T-helper 2 cell treated with Interferon-gamma antibody and Interleukin-4, amounts not matched to agents 5 μg/mL and 100 μg/mL, for 36 hours (primary cell): ENCODE data around the gene OR51B2.
"Not testable (repeated sequence)": the region's sequence is repeated elsewhere in the genome, so short reads cannot be mapped to it uniquely, and the experiment has no call there.

Experiments used
- DNase-seq: peaks from one replicate; pipeline ENCODE4 v3.0.0; 2021; ENCODE audit warnings: low spot score
- H3K27ac Mint-ChIP-seq: one replicate; pipeline ENCODE4 v1.8.0; 2021; ENCODE audit warnings: mild to moderate bottlenecking, mixed read lengths
- H3K27me3 Mint-ChIP-seq: one replicate; pipeline ENCODE4 v1.8.0; 2021; ENCODE audit warnings: low read depth, mixed read lengths
- H3K36me3 Mint-ChIP-seq: one replicate; pipeline ENCODE4 v1.8.0; 2021; ENCODE audit warnings: low read depth, mixed read lengths
- H3K4me1 Mint-ChIP-seq: one replicate; pipeline ENCODE4 v1.8.0; 2021; ENCODE audit warnings: low read depth, mixed read lengths
- H3K4me3 Mint-ChIP-seq: one replicate; pipeline ENCODE4 v1.8.0; 2022; ENCODE audit warnings: mild to moderate bottlenecking, moderate library complexity, mixed read lengths
- H3K9me3 Mint-ChIP-seq: one replicate; pipeline ENCODE4 v1.8.0; 2021; ENCODE audit warnings: mixed read lengths

OR51B2 gene

GRCh38 chr11:5343474-5344335 is 19.6 kb upstream of the OR51B2 start, which contains the start of gene OR51B5:
OR51B5 (minus strand) TSS chr11:5343524; CDS start chr11:5343524, 0 bp downstream.
- Mint-ChIP-seq H3K4me3 (no peak within 1 kb of the TSS), H3K4me1 (no peaks in the 10 kb centered on the region), H3K27me3 (no peaks in the 10 kb centered on the region), H3K27ac (no peak within 1 kb of the TSS), H3K9me3 (no peaks in the 10 kb centered on the region), H3K36me3 (no peaks in the 10 kb centered on the region)
- no peak for DNase-seq

GRCh38 chr11:5339771-5340322 is 15.8 kb upstream of the OR51B2 start:
- H3K27ac Mint-ChIP-seq = no peak overlapping the region
- no peaks in the 10 kb centered on the region for H3K36me3 Mint-ChIP-seq
- no peaks in the 10 kb centered on the region for H3K4me1 Mint-ChIP-seq
- DNase-seq = no peak
- no peaks in the 10 kb centered on the region for H3K27me3 Mint-ChIP-seq
- no peak overlapping the region for H3K4me3 Mint-ChIP-seq
- H3K9me3 Mint-ChIP-seq = no peaks in the 10 kb centered on the region

- H3K27ac Mint-ChIP-seq, H3K36me3 Mint-ChIP-seq, DNase-seq, H3K4me1 Mint-ChIP-seq, H3K4me3 Mint-ChIP-seq, H3K27me3 Mint-ChIP-seq, H3K9me3 Mint-ChIP-seq: not testable (repeated sequence)
Observed at GRCh38 chr11:5337253-5337652, 13.2 kb upstream of the OR51B2 start.

GRCh38 chr11:5336331-5336730 is 12.2 kb upstream of the OR51B2 start:
- Mint-ChIP-seq H3K36me3 (no peaks in the 10 kb centered on the region), H3K4me1 (no peaks in the 10 kb centered on the region), H3K27ac (no peak overlapping the region), H3K4me3 (no peak overlapping the region), H3K9me3 (no peaks in the 10 kb centered on the region), H3K27me3 (no peaks in the 10 kb centered on the region)
- DNase-seq = no peak

GRCh38 chr11:5335170-5335569 is 11.1 kb upstream of the OR51B2 start:
- H3K9me3 Mint-ChIP-seq = no peaks in the 10 kb centered on the region
- no peak overlapping the region for H3K27ac Mint-ChIP-seq
- no peak overlapping the region for H3K4me3 Mint-ChIP-seq
- no peaks in the 10 kb centered on the region for H3K36me3 Mint-ChIP-seq
- no peak for DNase-seq
- no peaks in the 10 kb centered on the region for H3K4me1 Mint-ChIP-seq
- H3K27me3 Mint-ChIP-seq = no peaks in the 10 kb centered on the region

- Mint-ChIP-seq H3K4me1 (no peaks in the 10 kb centered on the region), H3K9me3 (no peaks in the 10 kb centered on the region), H3K4me3 (no peak overlapping the region), H3K27ac (no peak overlapping the region), H3K36me3 (no peaks in the 10 kb centered on the region), H3K27me3 (no peaks in the 10 kb centered on the region)
- no peak for DNase-seq
Observed at GRCh38 chr11:5317292-5317691, 6.8 kb downstream of the OR51B2 start.

GRCh38 chr11:5313326-5314023 is 10.6 kb downstream of the OR51B2 start:
- not testable (repeated sequence) for H3K27me3 Mint-ChIP-seq, H3K9me3 Mint-ChIP-seq, DNase-seq, H3K4me3 Mint-ChIP-seq, H3K27ac Mint-ChIP-seq, H3K36me3 Mint-ChIP-seq, H3K4me1 Mint-ChIP-seq

- Mint-ChIP-seq H3K4me1 (no peaks in the 10 kb centered on the region), H3K27me3 (no peaks in the 10 kb centered on the region), H3K4me3 (no peak overlapping the region), H3K9me3 (no peaks in the 10 kb centered on the region), H3K27ac (no peak overlapping the region), H3K36me3 (no peaks in the 10 kb centered on the region)
- DNase-seq = no peak
Observed at GRCh38 chr11:5310423-5310822, 13.7 kb downstream of the OR51B2 start.

GRCh38 chr11:5307256-5308019 is 16.7 kb downstream of the OR51B2 start:
- no peaks in the 10 kb centered on the region for H3K4me1 Mint-ChIP-seq
- no peaks in the 10 kb centered on the region for H3K27me3 Mint-ChIP-seq
- no peak overlapping the region for H3K4me3 Mint-ChIP-seq
- no peak for DNase-seq
- H3K9me3 Mint-ChIP-seq = no peaks in the 10 kb centered on the region
- no peak overlapping the region for H3K27ac Mint-ChIP-seq
- no peaks in the 10 kb centered on the region for H3K36me3 Mint-ChIP-seq

GRCh38 chr11:5304046-5304445 is 20.1 kb downstream of the OR51B2 start:
- DNase-seq = no peak

GRCh38 chr11:5303626-5304025 is 20.5 kb downstream of the OR51B2 start:
- Mint-ChIP-seq H3K4me1 (no peaks in the 10 kb centered on the region), H3K36me3 (no peaks in the 10 kb centered on the region), H3K4me3 (no peak overlapping the region), H3K27me3 (no peaks in the 10 kb centered on the region), H3K9me3 (no peaks in the 10 kb centered on the region), H3K27ac (no peak overlapping the region)
- no peak for DNase-seq

More at GRCh38 chr11:5304046-5304445, 20.1 kb downstream of the OR51B2 start:
- no peak overlapping the region for H3K27ac Mint-ChIP-seq
- no peaks in the 10 kb centered on the region for H3K4me1 Mint-ChIP-seq
- H3K9me3 Mint-ChIP-seq = no peaks in the 10 kb centered on the region
- no peak overlapping the region for H3K4me3 Mint-ChIP-seq
- H3K36me3 Mint-ChIP-seq = no peaks in the 10 kb centered on the region
- H3K27me3 Mint-ChIP-seq = no peaks in the 10 kb centered on the region

GRCh38 chr11:5301846-5302245 is 22.3 kb downstream of the OR51B2 start, which contains the start of gene OR51B4:
OR51B4 (minus strand) TSS chr11:5301946; CDS start chr11:5301946, 0 bp downstream.
- no peaks in the 10 kb centered on the region for H3K4me1 Mint-ChIP-seq
- H3K4me3 Mint-ChIP-seq = no peak within 1 kb of the TSS
- no peaks in the 10 kb centered on the region for H3K27me3 Mint-ChIP-seq
- DNase-seq = no peak
- no peaks in the 10 kb centered on the region for H3K36me3 Mint-ChIP-seq
- H3K27ac Mint-ChIP-seq = no peak within 1 kb of the TSS
- no peaks in the 10 kb centered on the region for H3K9me3 Mint-ChIP-seq

GRCh38 chr11:5300251-5300650 is 23.8 kb downstream of the OR51B2 start:
- Mint-ChIP-seq H3K9me3 (no peaks in the 10 kb centered on the region), H3K4me1 (no peaks in the 10 kb centered on the region), H3K27ac (no peak overlapping the region), H3K27me3 (no peaks in the 10 kb centered on the region), H3K36me3 (no peaks in the 10 kb centered on the region), H3K4me3 (no peak overlapping the region)
- DNase-seq = no peak
